ENCODE results near the gene NUP210. TPM values are rescaled to one million over a fixed set of nuclear protein-coding genes. Genes with fewer than 3 reads are reported as not detected.

The NUP210 gene
- total RNA-seq, 1 experiment from 2014 or later = 40.1 TPM

- Histone ChIP-seq H3K4me3 (ENCODE audit: insufficient read depth, low read depth, low read length) (no peak overlapping the region), H3K27me3 (ENCODE audit: control insufficient read depth, insufficient read depth, low read length) (no peaks in the 10 kb centered on the region), H3K36me3 (replicated peaks; ENCODE audit: control insufficient read depth, insufficient read depth, low read length) (no peaks in the 10 kb centered on the region; the same call in 1 of the 2 replicates)
- peak; percentile 55 for DNase-seq
These were observed 15.3 kb downstream of the NUP210 start for GRCh38 chr3:13404626-13405452.

GRCh38 chr3:13403847-13404246 lies 16.3 kb downstream of the NUP210 start:
- peaks cover 2% of the 10 kb centered on the region for H3K36me3 ChIP-seq (replicated peaks; ENCODE audit: control insufficient read depth, insufficient read depth, low read length)
- no peak overlapping the region for H3K4me3 ChIP-seq (ENCODE audit: insufficient read depth, low read depth, low read length)
- no peaks in the 10 kb centered on the region for H3K27me3 ChIP-seq (ENCODE audit: control insufficient read depth, insufficient read depth, low read length)
- peak; percentile 67 for DNase-seq

GRCh38 chr3:13403213-13403819 lies 16.8 kb downstream of the NUP210 start:
- Histone ChIP-seq H3K27me3 (ENCODE audit: control insufficient read depth, insufficient read depth, low read length) (no peaks in the 10 kb centered on the region), H3K4me3 (ENCODE audit: insufficient read depth, low read depth, low read length) (no peak overlapping the region), H3K36me3 (replicated peaks; ENCODE audit: control insufficient read depth, insufficient read depth, low read length) (peaks cover 2% of the 10 kb centered on the region)
- no peak for DNase-seq

DNA sequence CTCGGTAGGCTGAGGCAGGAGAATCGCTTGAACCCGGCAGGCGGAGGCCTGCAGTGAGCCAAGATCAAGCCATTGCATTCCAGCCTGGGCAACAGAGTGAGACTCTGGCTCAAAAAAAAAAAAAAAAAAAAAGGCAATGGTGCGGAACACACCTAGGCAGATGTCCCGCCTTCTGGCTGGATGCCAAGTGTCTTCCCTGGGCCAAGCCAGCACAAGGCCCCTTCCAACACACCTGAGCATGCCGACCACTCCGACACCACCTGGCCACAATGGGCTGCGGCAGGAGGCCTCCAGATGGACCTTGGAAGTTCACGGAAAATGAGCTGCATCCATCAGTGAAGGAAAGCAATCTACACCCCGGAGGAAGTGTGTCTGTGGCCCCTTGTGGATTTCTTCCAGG lies 19.0 kb downstream of the NUP210 start:
- Histone ChIP-seq H3K36me3 (replicated peaks; ENCODE audit: control insufficient read depth, insufficient read depth, low read length) (peaks cover 2% of the 10 kb centered on the region), H3K27me3 (ENCODE audit: control insufficient read depth, insufficient read depth, low read length) (no peaks in the 10 kb centered on the region), H3K4me3 (ENCODE audit: insufficient read depth, low read depth, low read length) (no peak overlapping the region)
- DNase-seq = no peak

DNA sequence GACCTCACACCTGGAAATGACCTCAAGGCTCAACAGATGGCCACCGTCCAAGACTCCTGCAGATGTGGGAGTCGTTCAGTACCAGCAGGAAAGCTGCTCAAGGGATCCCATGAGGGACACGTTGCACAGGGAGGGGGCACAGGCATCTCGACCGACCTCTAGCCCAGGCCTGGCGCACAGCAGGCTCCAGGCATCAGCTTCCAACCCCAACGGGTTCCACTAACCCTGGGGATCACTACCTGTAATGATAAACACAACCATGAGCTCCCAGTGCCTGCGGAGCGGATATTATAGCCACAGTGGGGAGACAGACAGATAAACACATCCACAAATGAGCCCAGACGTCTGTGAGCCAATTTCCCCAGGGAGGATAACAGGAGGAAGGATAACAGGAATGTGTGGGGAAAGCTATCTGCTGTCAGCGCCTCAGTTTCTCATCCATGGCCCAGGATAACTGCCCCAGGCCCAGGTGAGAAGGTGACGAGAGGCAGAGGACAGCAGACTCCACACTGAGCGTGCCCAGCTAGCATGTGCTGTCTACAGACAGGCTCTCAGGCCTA lies 19.9 kb downstream of the NUP210 start:
- H3K27me3 ChIP-seq (ENCODE audit: control insufficient read depth, insufficient read depth, low read length) = no peaks in the 10 kb centered on the region
- no peak overlapping the region for H3K4me3 ChIP-seq (ENCODE audit: insufficient read depth, low read depth, low read length)
- no peak for DNase-seq
- peaks cover 2% of the 10 kb centered on the region for H3K36me3 ChIP-seq (replicated peaks; ENCODE audit: control insufficient read depth, insufficient read depth, low read length)

GRCh38 chr3:13399603-13400002 lies 20.5 kb downstream of the NUP210 start:
- Histone ChIP-seq H3K36me3 (replicated peaks; ENCODE audit: control insufficient read depth, insufficient read depth, low read length) (peaks cover 2% of the 10 kb centered on the region), H3K4me3 (ENCODE audit: insufficient read depth, low read depth, low read length) (no peak overlapping the region), H3K27me3 (ENCODE audit: control insufficient read depth, insufficient read depth, low read length) (no peaks in the 10 kb centered on the region)
- peak; percentile 61 for DNase-seq

DNA sequence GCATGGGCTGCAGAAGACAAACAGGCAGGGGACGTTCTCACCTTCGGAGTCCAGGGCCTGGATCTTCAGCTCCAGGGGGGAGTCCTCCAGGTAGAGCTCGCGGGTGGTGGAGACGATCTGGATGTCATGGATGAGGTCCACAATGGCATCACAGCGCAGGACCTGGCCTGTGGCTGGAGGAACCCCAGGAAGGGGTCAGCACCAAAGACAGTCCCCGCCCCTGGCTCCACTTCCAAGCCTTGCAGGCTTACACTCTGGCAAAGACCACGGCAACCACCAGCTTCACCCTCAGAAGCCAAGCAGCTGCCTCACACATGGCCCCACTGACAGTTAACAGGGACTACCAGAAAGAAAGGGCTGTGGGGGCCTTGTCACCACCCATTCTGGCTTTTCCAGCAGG lies 22.8 kb downstream of the NUP210 start:
- no peak for DNase-seq
- no peaks in the 10 kb centered on the region for H3K27me3 ChIP-seq (ENCODE audit: control insufficient read depth, insufficient read depth, low read length)
- H3K4me3 ChIP-seq (ENCODE audit: insufficient read depth, low read depth, low read length) = no peak overlapping the region
- peaks cover 3% of the 10 kb centered on the region for H3K36me3 ChIP-seq (replicated peaks; ENCODE audit: control insufficient read depth, insufficient read depth, low read length)

GRCh38 chr3:13394363-13394762 lies 25.8 kb downstream of the NUP210 start:
- Histone ChIP-seq H3K4me3 (ENCODE audit: insufficient read depth, low read depth, low read length) (no peak overlapping the region), H3K36me3 (replicated peaks; ENCODE audit: control insufficient read depth, insufficient read depth, low read length) (peaks cover 9% of the 10 kb centered on the region), H3K27me3 (ENCODE audit: control insufficient read depth, insufficient read depth, low read length) (no peaks in the 10 kb centered on the region)
- no peak for DNase-seq

- H3K36me3 ChIP-seq (replicated peaks; ENCODE audit: control insufficient read depth, insufficient read depth, low read length) = peaks cover 10% of the 10 kb centered on the region
- DNase-seq = no peak
- no peaks in the 10 kb centered on the region for H3K27me3 ChIP-seq (ENCODE audit: control insufficient read depth, insufficient read depth, low read length)
- no peak overlapping the region for H3K4me3 ChIP-seq (ENCODE audit: insufficient read depth, low read depth, low read length)
These were observed 26.4 kb downstream of the NUP210 start for GRCh38 chr3:13393427-13394360.

GRCh38 chr3:13391308-13391707 lies 28.8 kb downstream of the NUP210 start:
- Histone ChIP-seq H3K4me3 (ENCODE audit: insufficient read depth, low read depth, low read length) (no peak overlapping the region), H3K27me3 (ENCODE audit: control insufficient read depth, insufficient read depth, low read length) (no peaks in the 10 kb centered on the region), H3K36me3 (replicated peaks; ENCODE audit: control insufficient read depth, insufficient read depth, low read length) (peaks cover 26% of the 10 kb centered on the region)
- DNase-seq = peak; percentile 69

DNA sequence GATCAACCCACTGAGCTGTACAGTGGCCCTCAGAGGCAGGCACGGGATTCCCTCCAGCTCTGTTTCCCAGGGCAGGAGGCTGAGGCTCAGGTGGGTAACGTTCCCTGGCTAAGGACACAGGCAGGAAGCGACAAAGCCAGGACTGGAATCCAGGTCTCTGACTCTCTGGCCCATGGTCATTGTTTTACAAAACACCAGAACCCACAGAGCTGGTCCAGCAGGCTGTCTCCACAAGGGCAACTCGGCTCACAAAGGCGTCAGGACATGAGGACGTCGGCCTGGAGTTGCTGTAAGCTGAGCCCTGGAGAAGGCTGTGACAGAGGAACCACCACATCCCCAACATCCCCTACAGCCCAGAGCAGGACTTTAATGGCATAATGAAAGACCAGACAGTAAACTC lies 30.7 kb downstream of the NUP210 start:
- Histone ChIP-seq H3K36me3 (replicated peaks; ENCODE audit: control insufficient read depth, insufficient read depth, low read length) (peaks cover 39% of the 10 kb centered on the region), H3K4me3 (ENCODE audit: insufficient read depth, low read depth, low read length) (no peak overlapping the region), H3K27me3 (ENCODE audit: control insufficient read depth, insufficient read depth, low read length) (no peaks in the 10 kb centered on the region)
- DNase-seq = no peak

DNA sequence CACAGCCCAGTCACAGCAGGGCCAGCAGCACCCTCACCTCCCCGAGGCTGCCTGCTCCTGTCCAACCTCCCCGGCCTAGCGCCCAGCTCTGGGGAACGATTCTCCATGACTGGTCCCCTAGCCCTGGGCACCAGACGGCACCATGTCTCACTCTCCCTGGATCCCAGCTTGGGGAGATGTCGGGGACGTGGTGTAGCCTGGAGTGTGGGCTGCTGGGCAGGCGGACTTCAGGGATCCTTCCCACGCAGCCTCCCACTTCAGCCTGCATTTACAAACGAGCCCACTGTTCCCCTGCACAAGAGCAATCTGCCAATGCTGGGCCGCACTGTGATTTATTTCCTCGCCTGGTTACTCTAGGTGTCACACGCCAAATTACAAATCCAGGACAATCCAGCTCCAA lies 31.3 kb downstream of the NUP210 start:
- H3K36me3 ChIP-seq (replicated peaks; ENCODE audit: control insufficient read depth, insufficient read depth, low read length) = peaks cover 39% of the 10 kb centered on the region
- no peaks in the 10 kb centered on the region for H3K27me3 ChIP-seq (ENCODE audit: control insufficient read depth, insufficient read depth, low read length)
- H3K4me3 ChIP-seq (ENCODE audit: insufficient read depth, low read depth, low read length) = no peak overlapping the region
- no peak for DNase-seq

DNA sequence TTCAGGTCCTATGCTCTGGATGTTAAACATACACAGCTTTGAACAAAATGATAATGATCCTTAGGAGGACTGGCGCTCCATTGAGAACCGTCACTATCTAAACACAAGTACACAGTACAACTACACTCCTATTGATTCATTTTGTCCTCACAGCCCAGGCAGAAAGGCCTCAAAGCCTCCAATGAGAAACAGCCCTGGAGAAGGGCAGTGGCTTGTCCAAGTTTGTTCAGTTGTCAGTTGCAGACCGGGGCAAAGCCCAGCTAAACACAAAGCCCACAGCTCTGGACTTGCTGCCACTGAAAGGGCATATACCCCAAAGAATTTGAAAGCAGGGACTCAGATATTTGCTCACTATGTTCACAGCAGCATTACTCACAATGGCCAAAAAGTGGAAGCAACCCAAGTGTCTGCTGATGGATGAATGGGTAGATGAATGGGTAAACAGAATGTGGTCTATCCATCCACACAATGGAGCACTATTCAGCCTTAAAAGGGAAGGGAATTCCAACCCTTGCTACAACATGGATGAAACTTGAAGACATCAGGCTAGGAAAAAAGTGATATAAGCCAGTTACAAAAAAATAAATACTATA lies 34.7 kb downstream of the NUP210 start:
- H3K4me3 ChIP-seq (ENCODE audit: insufficient read depth, low read depth, low read length) = no peak overlapping the region
- no peak for DNase-seq
- peaks cover 36% of the 10 kb centered on the region for H3K36me3 ChIP-seq (replicated peaks; ENCODE audit: control insufficient read depth, insufficient read depth, low read length)
- no peaks in the 10 kb centered on the region for H3K27me3 ChIP-seq (ENCODE audit: control insufficient read depth, insufficient read depth, low read length)

GRCh38 chr3:13380971-13381370 lies 39.2 kb downstream of the NUP210 start:
- peaks cover 32% of the 10 kb centered on the region for H3K36me3 ChIP-seq (replicated peaks; ENCODE audit: control insufficient read depth, insufficient read depth, low read length)
- no peaks in the 10 kb centered on the region for H3K27me3 ChIP-seq (ENCODE audit: control insufficient read depth, insufficient read depth, low read length)
- H3K4me3 ChIP-seq (ENCODE audit: insufficient read depth, low read depth, low read length) = no peak overlapping the region
- no peak for DNase-seq
